Measurements from ENCODE around the gene DIP2C.

DNA sequence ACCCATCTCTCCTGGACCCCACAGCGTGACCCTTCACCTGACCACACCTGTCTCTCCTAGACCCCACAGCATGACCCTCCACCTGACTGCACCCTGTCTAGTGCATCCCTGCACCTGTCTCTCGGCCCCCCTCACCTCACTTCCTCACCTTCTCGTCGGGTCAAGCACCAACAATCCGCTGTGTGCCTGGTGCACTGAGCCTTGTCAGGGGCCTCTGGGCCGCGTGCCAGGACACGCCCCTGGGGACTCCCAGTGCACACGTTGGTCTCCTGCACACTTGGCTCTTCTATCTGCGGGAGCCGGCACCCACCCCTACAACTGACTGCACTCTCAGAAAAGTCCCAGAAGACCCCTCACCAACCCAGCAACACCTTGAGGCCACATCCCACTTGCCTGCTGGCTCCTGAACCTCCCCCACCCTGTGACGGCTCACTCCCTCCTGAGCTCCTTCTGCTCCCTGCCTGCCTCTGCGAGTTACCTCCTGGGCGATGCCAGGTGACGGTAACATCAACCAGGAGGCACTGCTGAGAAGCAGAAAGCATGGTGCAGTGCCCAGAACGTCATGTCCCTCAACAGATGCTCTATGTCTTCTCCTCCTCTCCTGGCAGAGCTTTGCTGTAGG lies 147.6 kb downstream of the DIP2C start:
- TF ChIP-seq, protein P1, sequence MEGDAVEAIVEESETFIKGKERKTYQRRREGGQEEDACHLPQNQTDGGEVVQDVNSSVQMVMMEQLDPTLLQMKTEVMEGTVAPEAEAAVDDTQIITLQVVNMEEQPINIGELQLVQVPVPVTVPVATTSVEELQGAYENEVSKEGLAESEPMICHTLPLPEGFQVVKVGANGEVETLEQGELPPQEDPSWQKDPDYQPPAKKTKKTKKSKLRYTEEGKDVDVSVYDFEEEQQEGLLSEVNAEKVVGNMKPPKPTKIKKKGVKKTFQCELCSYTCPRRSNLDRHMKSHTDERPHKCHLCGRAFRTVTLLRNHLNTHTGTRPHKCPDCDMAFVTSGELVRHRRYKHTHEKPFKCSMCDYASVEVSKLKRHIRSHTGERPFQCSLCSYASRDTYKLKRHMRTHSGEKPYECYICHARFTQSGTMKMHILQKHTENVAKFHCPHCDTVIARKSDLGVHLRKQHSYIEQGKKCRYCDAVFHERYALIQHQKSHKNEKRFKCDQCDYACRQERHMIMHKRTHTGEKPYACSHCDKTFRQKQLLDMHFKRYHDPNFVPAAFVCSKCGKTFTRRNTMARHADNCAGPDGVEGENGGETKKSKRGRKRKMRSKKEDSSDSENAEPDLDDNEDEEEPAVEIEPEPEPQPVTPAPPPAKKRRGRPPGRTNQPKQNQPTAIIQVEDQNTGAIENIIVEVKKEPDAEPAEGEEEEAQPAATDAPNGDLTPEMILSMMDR (IDR thresholded peaks at IDR 0.05), result no peak
- TF ChIP-seq POLR2A (IDR thresholded peaks at IDR 0.05), result no peak
- TF ChIP-seq POLR2AphosphoS5 (IDR thresholded peaks at IDR 0.05), result no peak

All from prostate gland (tissue), 2 donors.